ENCODE measurements around the gene CXCL14.
A peak's percentile ranks its signal among the peaks of the same experiment; 100 is the strongest.
"Not testable (repeated sequence)": the region's sequence is repeated elsewhere in the genome, so short reads cannot be mapped to it uniquely, and the experiment has no call there.

Gene CXCL14

GRCh38 chr5:135543001-135543484 lies 35.7 kb downstream of the CXCL14 start:
- DNase-seq, result peak in 1 of 4 experiments; percentile 6

GRCh38 chr5:135541807-135542502 lies 36.8 kb downstream of the CXCL14 start:
- DNase-seq, result peak in 3 of 4 experiments; percentile 26 to 39 (median 37)

- DNase-seq, result no peak
Observed at GRCh38 chr5:135539430-135540005, 39.3 kb downstream of the CXCL14 start.

DNA sequence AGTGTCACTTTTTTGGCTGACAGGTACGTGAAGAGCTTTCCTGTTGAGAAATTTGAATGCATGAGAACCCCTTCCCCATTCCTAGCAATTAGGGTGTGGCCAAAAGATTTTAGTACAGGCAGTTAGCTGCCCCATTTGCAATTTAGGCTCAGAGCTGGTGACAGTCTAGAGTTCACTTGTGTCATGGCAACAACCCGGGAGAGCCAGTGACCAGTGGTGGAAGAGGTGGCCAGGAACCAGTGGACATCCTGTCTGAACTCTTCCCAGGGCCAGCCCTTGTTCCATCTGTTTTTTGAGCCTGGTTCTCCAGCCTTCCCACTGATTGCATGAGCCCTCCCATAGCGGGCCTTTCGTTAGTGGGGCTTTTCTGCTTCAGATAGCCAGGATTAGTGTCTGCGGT lies 40.5 kb downstream of the CXCL14 start:
- no peak for DNase-seq

- no peak for DNase-seq
Observed at GRCh38 chr5:135537745-135538144, 41.0 kb downstream of the CXCL14 start.

- no peak for DNase-seq
Observed at GRCh38 chr5:135537271-135537670, 41.5 kb downstream of the CXCL14 start.

- no peak for DNase-seq
Observed at GRCh38 chr5:135535820-135536801, 42.7 kb downstream of the CXCL14 start, which contains the start of gene NEUROG1. Gene NEUROG1 (minus strand): TSS chr5:135535964. CDS start chr5:135535690, 274 bp downstream.

DNA sequence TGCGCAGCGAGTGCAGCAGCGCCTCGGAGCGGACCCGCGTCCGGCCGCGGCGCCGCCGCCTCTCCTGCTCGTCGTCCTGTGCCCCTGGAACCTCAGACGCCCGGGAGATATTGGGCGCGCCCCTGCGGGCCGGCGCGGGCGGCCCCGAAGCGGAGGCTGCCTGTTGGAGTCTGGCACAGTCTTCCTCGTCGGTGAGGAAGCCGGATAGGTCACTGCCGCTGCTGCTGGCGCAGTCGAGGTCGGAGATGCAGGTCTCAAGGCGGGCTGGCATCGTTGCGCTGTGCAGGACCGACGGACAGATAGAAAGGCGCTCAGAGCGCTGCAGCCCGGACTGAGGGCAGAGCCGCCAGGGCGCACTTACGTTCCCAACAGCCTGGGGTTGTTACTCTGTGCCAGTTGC lies 43.4 kb downstream of the CXCL14 start:
- peak in 2 of 4 experiments; percentile 12 to 13 for DNase-seq

DNA sequence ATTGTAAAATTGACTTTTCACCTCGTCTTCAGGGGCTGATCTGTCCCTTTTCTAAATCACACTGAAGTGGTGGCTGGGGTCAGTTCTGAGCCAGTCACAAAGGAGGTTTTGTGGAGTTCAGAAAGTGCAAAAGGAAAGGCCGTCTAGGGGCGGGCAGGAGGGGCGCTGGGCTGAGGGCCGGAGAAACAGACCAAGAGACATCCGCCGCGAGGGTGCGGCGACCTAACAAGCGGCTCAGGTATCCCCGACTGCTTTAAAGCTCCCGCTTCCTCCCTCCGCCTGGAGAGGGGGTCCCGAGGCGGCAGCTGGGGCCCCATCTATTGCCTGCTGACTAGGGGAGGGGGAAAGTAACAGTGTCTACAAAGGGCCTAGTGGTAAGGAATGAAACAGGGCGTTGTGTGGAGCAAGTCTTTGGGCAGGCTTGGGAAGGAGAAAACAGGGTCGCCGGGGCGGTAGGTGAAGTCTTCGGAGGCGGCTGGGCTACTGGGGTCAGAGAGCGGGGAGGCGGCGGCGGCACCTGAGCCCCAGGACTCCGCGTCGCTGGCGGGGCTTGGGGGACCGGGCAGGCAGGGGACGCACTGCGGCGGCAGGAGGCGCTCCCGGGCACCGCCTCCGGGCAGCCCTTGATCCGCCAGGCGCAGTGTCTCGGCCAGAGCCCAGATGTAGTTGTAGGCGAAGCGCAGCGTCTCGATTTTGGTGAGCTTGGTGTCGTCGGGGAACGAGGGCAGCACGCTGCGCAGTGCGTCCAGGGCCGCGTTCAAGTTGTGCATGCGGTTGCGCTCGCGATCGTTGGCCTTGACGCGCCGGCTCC lies 44.0 kb downstream of the CXCL14 start:
- DNase-seq, result peak in 3 of 4 experiments; percentile 17 to 55 (median 40)

GRCh38 chr5:135533794-135534193 lies 45.0 kb downstream of the CXCL14 start:
- no peak for DNase-seq

DNA sequence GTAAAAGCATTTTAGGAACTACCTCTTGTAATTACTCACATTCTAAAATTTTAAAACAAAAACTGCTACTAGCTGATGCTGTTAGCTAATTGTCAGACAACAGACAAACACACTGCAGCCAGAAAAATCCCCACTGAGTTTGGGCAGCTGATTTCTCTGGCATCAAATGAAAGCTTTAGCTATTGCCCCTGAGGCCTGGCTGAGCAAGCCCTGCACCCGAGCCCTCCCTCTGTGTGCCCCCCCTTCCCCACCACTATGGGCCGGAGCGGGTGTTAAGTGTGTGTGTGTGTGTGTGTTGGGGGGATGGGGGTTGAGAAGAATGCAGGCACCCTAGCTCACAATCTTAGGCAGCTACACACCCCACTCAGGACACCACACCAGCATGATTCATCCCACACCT lies 45.5 kb downstream of the CXCL14 start:
- DNase-seq, result no peak

DNA sequence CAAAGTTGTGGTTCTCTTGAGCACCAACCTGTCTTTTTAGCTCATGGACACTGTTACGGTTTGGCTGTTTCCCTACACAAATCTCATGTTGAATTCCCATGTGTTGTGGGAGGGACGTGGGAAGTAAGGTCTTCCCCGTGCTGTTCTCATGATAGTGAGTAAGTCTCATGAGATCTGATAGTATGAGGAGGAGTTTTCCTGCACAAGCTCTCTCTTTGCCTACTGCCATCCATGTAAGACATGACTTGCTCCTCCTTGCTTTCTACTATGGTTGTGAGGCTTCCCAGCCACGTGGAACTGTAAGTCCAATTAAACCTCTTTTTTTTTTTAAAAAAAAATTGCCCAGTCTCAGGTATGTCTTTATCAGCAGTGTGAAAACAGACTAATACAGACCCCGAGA lies 49.2 kb downstream of the CXCL14 start:
- DNase-seq, result not testable (repeated sequence)

DNA sequence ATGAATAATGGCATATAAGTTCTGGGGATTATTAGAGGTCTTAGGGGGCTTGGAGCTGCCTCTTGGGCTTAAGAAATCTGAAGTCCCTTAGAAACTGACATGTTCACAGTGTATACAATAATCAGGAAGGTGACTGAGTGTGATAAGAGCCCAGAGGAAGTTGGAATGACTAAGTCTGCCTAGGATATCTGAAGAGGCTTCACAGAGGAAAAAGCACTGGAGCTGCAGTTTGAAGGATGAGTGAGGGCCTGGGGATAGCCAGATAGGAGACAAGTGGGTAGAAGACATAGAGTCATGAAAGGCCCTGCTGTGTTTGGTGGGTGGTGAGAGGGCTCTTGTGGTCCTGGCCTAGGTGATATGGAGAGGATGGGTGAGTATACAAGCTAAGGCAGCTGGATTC lies 51.9 kb downstream of the CXCL14 start:
- no peak for DNase-seq

DNA sequence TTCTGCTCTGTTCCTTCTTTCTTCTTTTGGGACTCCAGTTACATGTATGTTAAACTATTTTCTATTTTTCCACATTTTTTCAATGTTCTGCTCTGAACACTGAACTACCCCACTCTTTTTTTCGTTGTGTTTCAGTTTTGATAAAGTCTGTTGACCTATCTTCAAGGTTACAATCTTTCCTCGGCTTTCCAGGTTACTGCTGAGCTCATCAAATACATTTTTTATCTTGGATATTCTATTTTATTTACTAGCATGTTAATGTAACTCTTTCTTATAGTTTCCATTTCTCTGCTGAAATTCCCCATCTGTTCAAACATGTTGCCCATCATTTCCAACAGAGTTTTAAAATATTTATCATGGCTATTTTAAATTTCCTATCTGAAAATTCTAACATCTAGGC lies 56.8 kb downstream of the CXCL14 start:
- DNase-seq, result no peak

All from suppressor macrophage (primary cell).